PC-3 (cell line): Measurements from ENCODE around the gene LHX4.

ENCODE experiments used
- EZH2 ChIP-seq: fragments of 300-600 bp; sonication (generic); IDR thresholded peaks from one replicate; pipeline ENCODE4 v1.6.1; 2017; ENCODE audit warnings: antibody characterized with exemption, mild to moderate bottlenecking, low read length; ENCODE audit not compliant: unreplicated experiment
- TF ChIP-seq, protein P1 (sequence below): fragments of 300-600 bp; sonication (generic); conservative IDR thresholded peaks from 2 replicates; pipeline ENCODE4 v1.5.1; 2017; ENCODE audit warnings: antibody characterized with exemption, low read depth, mild to moderate bottlenecking, low read length

DNA sequence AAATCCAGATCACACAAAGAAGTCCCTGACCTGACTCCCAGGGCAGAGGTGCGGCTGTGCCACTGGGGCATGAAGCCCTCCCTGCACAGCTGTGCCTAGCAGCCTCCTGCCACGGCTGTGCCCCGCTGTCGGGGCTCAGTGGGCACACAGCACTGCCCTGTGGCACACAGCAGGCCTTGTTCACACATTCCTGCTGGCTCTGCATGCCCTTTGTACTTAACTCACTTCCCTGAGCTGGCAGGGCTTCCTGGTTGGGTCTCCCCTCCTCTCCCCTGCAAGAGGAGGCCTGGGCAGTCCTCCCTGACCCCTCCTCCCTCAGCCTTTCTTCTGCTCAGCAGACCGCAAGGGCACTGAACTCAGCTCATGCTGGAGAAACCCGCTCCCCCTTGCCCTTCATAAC is 14.8 kb downstream of the LHX4 start:
- TF ChIP-seq, protein P1, sequence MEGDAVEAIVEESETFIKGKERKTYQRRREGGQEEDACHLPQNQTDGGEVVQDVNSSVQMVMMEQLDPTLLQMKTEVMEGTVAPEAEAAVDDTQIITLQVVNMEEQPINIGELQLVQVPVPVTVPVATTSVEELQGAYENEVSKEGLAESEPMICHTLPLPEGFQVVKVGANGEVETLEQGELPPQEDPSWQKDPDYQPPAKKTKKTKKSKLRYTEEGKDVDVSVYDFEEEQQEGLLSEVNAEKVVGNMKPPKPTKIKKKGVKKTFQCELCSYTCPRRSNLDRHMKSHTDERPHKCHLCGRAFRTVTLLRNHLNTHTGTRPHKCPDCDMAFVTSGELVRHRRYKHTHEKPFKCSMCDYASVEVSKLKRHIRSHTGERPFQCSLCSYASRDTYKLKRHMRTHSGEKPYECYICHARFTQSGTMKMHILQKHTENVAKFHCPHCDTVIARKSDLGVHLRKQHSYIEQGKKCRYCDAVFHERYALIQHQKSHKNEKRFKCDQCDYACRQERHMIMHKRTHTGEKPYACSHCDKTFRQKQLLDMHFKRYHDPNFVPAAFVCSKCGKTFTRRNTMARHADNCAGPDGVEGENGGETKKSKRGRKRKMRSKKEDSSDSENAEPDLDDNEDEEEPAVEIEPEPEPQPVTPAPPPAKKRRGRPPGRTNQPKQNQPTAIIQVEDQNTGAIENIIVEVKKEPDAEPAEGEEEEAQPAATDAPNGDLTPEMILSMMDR, result no peak
- no peak for TF ChIP-seq EZH2
